ENCODE results near the gene YBX2. TPM values are rescaled to one million over a fixed set of nuclear protein-coding genes. Genes with fewer than 3 reads are reported as not detected.
A peak's percentile ranks its signal among the peaks of the same experiment; 100 is the strongest.

The YBX2 gene
- total RNA-seq, 1 experiment from 2014 or later = 12.2 TPM

GRCh38 chr17:7241090-7241733, 53.2 kb downstream of the YBX2 start:
- no peak for DNase-seq
- peaks cover 19% of the 10 kb centered on the region for H3K36me3 ChIP-seq (replicated peaks; ENCODE audit: control insufficient read depth, insufficient read depth, low read length)
- peak overlapping the region; percentile 69 for H3K4me3 ChIP-seq (ENCODE audit: insufficient read depth, low read depth, low read length)
- no peaks in the 10 kb centered on the region for H3K27me3 ChIP-seq (ENCODE audit: control insufficient read depth, insufficient read depth, low read length)

GRCh38 chr17:7240375-7240774, 54.1 kb downstream of the YBX2 start:
- no peak overlapping the region for H3K4me3 ChIP-seq (ENCODE audit: insufficient read depth, low read depth, low read length)
- no peak for DNase-seq
- H3K36me3 ChIP-seq (replicated peaks; ENCODE audit: control insufficient read depth, insufficient read depth, low read length) = peaks cover 20% of the 10 kb centered on the region
- H3K27me3 ChIP-seq (ENCODE audit: control insufficient read depth, insufficient read depth, low read length) = no peaks in the 10 kb centered on the region

- Histone ChIP-seq H3K36me3 (replicated peaks; ENCODE audit: control insufficient read depth, insufficient read depth, low read length) (peaks cover 22% of the 10 kb centered on the region), H3K27me3 (ENCODE audit: control insufficient read depth, insufficient read depth, low read length) (no peaks in the 10 kb centered on the region), H3K4me3 (ENCODE audit: insufficient read depth, low read depth, low read length) (peak within 1 kb of the TSS; percentile 94)
- peak; percentile 99 for DNase-seq
Observed at GRCh38 chr17:7239091-7240027, 55.1 kb downstream of the YBX2 start, which contains the start of gene PHF23. Gene PHF23 (minus strand): TSS chr17:7239457. CDS start chr17:7239279, 178 bp downstream.

- Histone ChIP-seq H3K36me3 (replicated peaks; ENCODE audit: control insufficient read depth, insufficient read depth, low read length) (peaks cover 19% of the 10 kb centered on the region), H3K27me3 (ENCODE audit: control insufficient read depth, insufficient read depth, low read length) (no peaks in the 10 kb centered on the region), H3K4me3 (ENCODE audit: insufficient read depth, low read depth, low read length) (peak overlapping the region; percentile 94)
- DNase-seq = peak; percentile 91
Observed at GRCh38 chr17:7238420-7239090, 55.9 kb downstream of the YBX2 start.

Other genes starting within 250 kb of the YBX2 start
- gene CLEC10A, start 214.4 kb downstream of the YBX2 start, total RNA-seq (2014; rRNA removed; shearing (Covaris generic)) = not detected in 2 replicates
- not detected in 2 replicates for gene ASGR2, start 179.8 kb downstream of the YBX2 start, total RNA-seq (2014; rRNA removed; shearing (Covaris generic))
- 12.3 and 15.4 TPM in 2 replicates for gene ASGR1, start 115.3 kb downstream of the YBX2 start, total RNA-seq (2014; rRNA removed; shearing (Covaris generic))
- 21.0 and 27.6 TPM in 2 replicates for gene DLG4, start 74.8 kb downstream of the YBX2 start, total RNA-seq (2014; rRNA removed; shearing (Covaris generic))
- 362 and 410 TPM in 2 replicates for gene ACADVL, start 74.7 kb downstream of the YBX2 start, total RNA-seq (2014; rRNA removed; shearing (Covaris generic))
- 75.0 and 90.9 TPM in 2 replicates for gene DVL2, start 60.1 kb downstream of the YBX2 start, total RNA-seq (2014; rRNA removed; shearing (Covaris generic))
- 54.9 and 56.2 TPM in 2 replicates for gene PHF23, start 55.2 kb downstream of the YBX2 start, total RNA-seq (2014; rRNA removed; shearing (Covaris generic))
- gene GABARAP, start 52.2 kb downstream of the YBX2 start, total RNA-seq (2014; rRNA removed; shearing (Covaris generic)) = 185 and 231 TPM in 2 replicates
- 58.8 and 59.9 TPM in 2 replicates for gene CTDNEP1, start 42.9 kb downstream of the YBX2 start, total RNA-seq (2014; rRNA removed; shearing (Covaris generic))
- gene ELP5, start 42.4 kb downstream of the YBX2 start, total RNA-seq (2014; rRNA removed; shearing (Covaris generic)) = 66.4 and 77.4 TPM in 2 replicates
- gene CLDN7, start 32.2 kb downstream of the YBX2 start, total RNA-seq (2014; rRNA removed; shearing (Covaris generic)) = 30.8 and 40.8 TPM in 2 replicates
- 3.8 and 6.6 TPM in 2 replicates for gene SLC2A4, start 12.9 kb downstream of the YBX2 start, total RNA-seq (2014; rRNA removed; shearing (Covaris generic))
- gene EIF5A, start 13.0 kb upstream of the YBX2 start, total RNA-seq (2014; rRNA removed; shearing (Covaris generic)) = 865 and 1,116 TPM in 2 replicates
- gene GPS2, start 20.7 kb upstream of the YBX2 start, total RNA-seq (2014; rRNA removed; shearing (Covaris generic)) = 52.8 and 60.2 TPM in 2 replicates
- 33.5 and 34.1 TPM in 2 replicates for gene NEURL4, start 34.7 kb upstream of the YBX2 start, total RNA-seq (2014; rRNA removed; shearing (Covaris generic))
- 17.8 and 34.5 TPM in 2 replicates for gene ACAP1, start 41.9 kb upstream of the YBX2 start, total RNA-seq (2014; rRNA removed; shearing (Covaris generic))
- gene KCTD11, start 57.5 kb upstream of the YBX2 start, total RNA-seq (2014; rRNA removed; shearing (Covaris generic)) = 1.1 and 2.2 TPM in 2 replicates
- not detected in 2 replicates for gene TMEM95, start 60.5 kb upstream of the YBX2 start, total RNA-seq (2014; rRNA removed; shearing (Covaris generic))
- 7.0 and 8.9 TPM in 2 replicates for gene TNK1, start 86.5 kb upstream of the YBX2 start, total RNA-seq (2014; rRNA removed; shearing (Covaris generic))
- gene PLSCR3, start 99.9 kb upstream of the YBX2 start, total RNA-seq (2014; rRNA removed; shearing (Covaris generic)) = 26.5 and 27.8 TPM in 2 replicates
- 280 and 385 TPM in 2 replicates for gene TMEM256, start 109.5 kb upstream of the YBX2 start, total RNA-seq (2014; rRNA removed; shearing (Covaris generic))
- gene NLGN2, start 113.2 kb upstream of the YBX2 start, total RNA-seq (2014; rRNA removed; shearing (Covaris generic)) = 11.6 and 15.7 TPM in 2 replicates
- gene SPEM1, start 125.7 kb upstream of the YBX2 start, total RNA-seq (2014; rRNA removed; shearing (Covaris generic)) = not detected in 2 replicates
- gene SPEM2, start 131.0 kb upstream of the YBX2 start, total RNA-seq (2014; rRNA removed; shearing (Covaris generic)) = not detected in 2 replicates
- not detected in 2 replicates for gene SPEM3, start 134.2 kb upstream of the YBX2 start, total RNA-seq (2014; rRNA removed; shearing (Covaris generic))
- 14.5 and 15.8 TPM in 2 replicates for gene TMEM102, start 140.8 kb upstream of the YBX2 start, total RNA-seq (2014; rRNA removed; shearing (Covaris generic))
- 12.5 and 20.7 TPM in 2 replicates for gene FGF11, start 144.9 kb upstream of the YBX2 start, total RNA-seq (2014; rRNA removed; shearing (Covaris generic))
- 6.6 and 6.8 TPM in 2 replicates for gene CHRNB1, start 150.4 kb upstream of the YBX2 start, total RNA-seq (2014; rRNA removed; shearing (Covaris generic))
- gene ZBTB4, start 185.0 kb upstream of the YBX2 start, total RNA-seq (2014; rRNA removed; shearing (Covaris generic)) = 9.0 and 10.4 TPM in 2 replicates
- gene SLC35G6, start 186.8 kb upstream of the YBX2 start, total RNA-seq (2014; rRNA removed; shearing (Covaris generic)) = not detected in 2 replicates
- gene POLR2A, start 189.7 kb upstream of the YBX2 start, total RNA-seq (2014; rRNA removed; shearing (Covaris generic)) = 46.1 and 48.6 TPM in 2 replicates